SK-N-SH (cell line): Measurements from ENCODE around the gene LAPTM5. TPM values are rescaled to one million over a fixed set of nuclear protein-coding genes. Genes with fewer than 3 reads are reported as not detected.

ENCODE experiments used
- CTCF ChIA-PET: fragments of 300-600, 350-600 bp; formaldehyde crosslinking; extraction: SDS; loops from one replicate; lab custom pipeline; 2021; lab: Yijun Ruan, JAX
- POLR2A ChIA-PET: fragments of 350-600 bp; sonication (Branson Sonifier 250); formaldehyde crosslinking; extraction: SDS; loops from one replicate; lab custom pipeline; 2020; ENCODE audit warnings: antibody characterized with exemption, inconsistent platforms; lab: Yijun Ruan, JAX
- DNase-seq: peaks from one replicate; pipeline ENCODE4 v3.0.0; 2012
- H2AFZ ChIP-seq: fragments of 200-600 bp; sonication (generic); 2 replicates; pipeline ENCODE4 v1.8.1; 2016; ENCODE audit warnings: antibody characterized with exemption, mild to moderate bottlenecking, low read depth
- H3F3A ChIP-seq: fragments of 200-600 bp; sonication (generic); replicated peaks from 2 replicates; pipeline ENCODE3; 2016; ENCODE audit warnings: antibody characterized with exemption, mild to moderate bottlenecking; ENCODE audit not compliant: insufficient read depth
- H3K27ac ChIP-seq, 2 experiments: fragments of 200-500 bp in 1 of 2; fragments of 200-600 bp in 1 of 2; sonication (Bioruptor generic) in 1 of 2; sonication (generic), shearing (Covaris generic) in 1 of 2; 2 replicates each; pipeline versions ENCODE4 v1.5.1 to v1.6.1; 2014 to 2016; ENCODE audit warnings: low read depth in 2 of 2, inconsistent platforms in 1 of 2, low read length in 1 of 2, mild to moderate bottlenecking in 1 of 2, mixed read lengths in 1 of 2
- H3K27me3 ChIP-seq: fragments of 200-600 bp; sonication (generic), shearing (Covaris generic); 2 replicates; pipeline ENCODE4 v1.6.1; 2016; ENCODE audit warnings: mixed run types; ENCODE audit not compliant: insufficient read depth
- H3K36me3 ChIP-seq, 2 experiments: fragments of 200-500 bp in 1 of 2; fragments of 200-600 bp in 1 of 2; sonication (Bioruptor generic) in 1 of 2; sonication (generic) in 1 of 2; replicated peaks in 1 of 2; 2 replicates each; pipeline versions ENCODE3 to v1.5.1; 2014 to 2016; ENCODE audit warnings: low read length in 1 of 2, mild to moderate bottlenecking in 1 of 2; ENCODE audit not compliant: insufficient read depth in 2 of 2, control insufficient read depth in 1 of 2
- H3K4me1 ChIP-seq, 2 experiments: fragments of 200-500 bp in 1 of 2; fragments of 200-600 bp in 1 of 2; sonication (Bioruptor generic) in 1 of 2; sonication (generic), shearing (Covaris generic) in 1 of 2; 2 replicates each; pipeline versions ENCODE4 v1.5.1 to v1.6.1; 2014 to 2016; ENCODE audit warnings: low read depth in 1 of 2, low read length in 1 of 2, mixed run types in 1 of 2; ENCODE audit not compliant: insufficient read depth in 2 of 2, control insufficient read depth in 1 of 2
- H3K4me2 ChIP-seq: fragments of 200-600 bp; sonication (generic), shearing (Covaris generic); 2 replicates; pipeline ENCODE4 v1.6.1; 2017; ENCODE audit warnings: mixed run types
- H3K4me3 ChIP-seq, 2 experiments: fragments of 200-500 bp in 1 of 2; fragments of 200-600 bp in 1 of 2; sonication (Bioruptor generic) in 1 of 2; sonication (generic), shearing (Covaris generic) in 1 of 2; 2 replicates each; pipeline versions ENCODE4 v1.5.1 to v1.8.1; 2014 to 2016; ENCODE audit warnings: low read depth in 2 of 2, inconsistent platforms in 1 of 2, low read length in 1 of 2, mild to moderate bottlenecking in 1 of 2, mixed read lengths in 1 of 2, moderate library complexity in 1 of 2
- H3K79me2 ChIP-seq: fragments of 200-600 bp; sonication (generic); 2 replicates; pipeline ENCODE4 v1.8.1; 2017; ENCODE audit warnings: mild to moderate bottlenecking; ENCODE audit not compliant: insufficient read depth
- H3K9ac ChIP-seq: fragments of 200-600 bp; sonication (generic); 2 replicates; pipeline ENCODE4 v1.6.1; 2017; ENCODE audit warnings: mixed run types
- H3K9me2 ChIP-seq: fragments of 200-600 bp; sonication (generic); 2 replicates; pipeline ENCODE4 v1.6.1; 2017; ENCODE audit warnings: mixed run types
- H3K9me3 ChIP-seq: fragments of 200-600 bp; sonication (generic); 2 replicates; pipeline ENCODE4 v1.6.1; 2017; ENCODE audit warnings: mixed run types, mild to moderate bottlenecking, moderate library complexity
- H4K20me1 ChIP-seq: fragments of 200-600 bp; sonication (generic); 2 replicates; pipeline ENCODE4 v1.6.1; 2017; ENCODE audit warnings: mild to moderate bottlenecking, mixed run types; ENCODE audit not compliant: insufficient read depth
- CHD2 ChIP-seq: fragments of 150-350 bp; IDR thresholded peaks from 2 replicates; pipeline ENCODE4 v1.6.1; 2018; ENCODE audit warnings: low read length; ENCODE audit not compliant: partially characterized antibody
- CTCF ChIP-seq: fragments of 200-600 bp; sonication (generic); IDR thresholded peaks from 2 replicates; pipeline ENCODE4 v1.6.1; 2017; ENCODE audit warnings: antibody characterized with exemption, mild to moderate bottlenecking, moderate library complexity
- EZH2phosphoT487 ChIP-seq: fragments of 200-600 bp; sonication (generic); IDR thresholded peaks from 2 replicates; pipeline ENCODE4 v1.6.1; 2017; ENCODE audit warnings: low read depth, mixed run types, mild to moderate bottlenecking, antibody characterized with exemption, moderate library complexity, borderline replicate concordance
- FOXM1 ChIP-seq: IDR thresholded peaks from 2 replicates; pipeline ENCODE4 v1.4.0; 2012; ENCODE audit warnings: low read depth, mild to moderate bottlenecking
- GABPA ChIP-seq: IDR thresholded peaks from 2 replicates; pipeline ENCODE4 v1.4.0; 2012; ENCODE audit warnings: low read depth, mild to moderate bottlenecking
- GATA2 ChIP-seq: sonication (generic); formaldehyde crosslinking; IDR thresholded peaks from 2 replicates; pipeline ENCODE4 v1.5.0; 2020; ENCODE audit warnings: mild to moderate bottlenecking, missing genetic modification reagents
- MEF2A ChIP-seq: IDR thresholded peaks from 2 replicates; pipeline ENCODE4 v1.4.0; 2012; ENCODE audit warnings: low read depth, borderline replicate concordance
- NFIC ChIP-seq: IDR thresholded peaks from 2 replicates; pipeline ENCODE4 v1.4.0; 2012; ENCODE audit warnings: borderline replicate concordance
- NRF1 ChIP-seq: IDR thresholded peaks from 2 replicates; pipeline ENCODE4 v1.6.1; 2012; ENCODE audit warnings: low read depth, mild to moderate bottlenecking, low read length
- PBX3 ChIP-seq: IDR thresholded peaks from 2 replicates; pipeline ENCODE4; 2012
- POLR2AphosphoS5 ChIP-seq: IDR thresholded peaks from 2 replicates; pipeline ENCODE4 v1.6.1; 2012; ENCODE audit warnings: low read depth, low read length
- RCOR1 ChIP-seq: fragments of 150-350 bp; IDR thresholded peaks from 2 replicates; pipeline ENCODE4 v1.6.1; 2017; ENCODE audit warnings: antibody characterized with exemption, low read length
- RFX5 ChIP-seq: IDR thresholded peaks from 2 replicates; pipeline ENCODE4 v1.6.1; 2012; ENCODE audit warnings: mild to moderate bottlenecking, improper control_type of control experiment, low read length
- RXRA ChIP-seq: IDR thresholded peaks from 2 replicates; pipeline ENCODE4 v1.4.0; 2012; ENCODE audit warnings: low read depth, mild to moderate bottlenecking, borderline replicate concordance
- TCF12 ChIP-seq: IDR thresholded peaks from 2 replicates; pipeline ENCODE4 v1.4.0; 2012
- TEAD4 ChIP-seq: IDR thresholded peaks from 2 replicates; pipeline ENCODE4 v1.4.0; 2012; ENCODE audit warnings: mild to moderate bottlenecking, borderline replicate concordance; ENCODE audit not compliant: insufficient read depth
- ZBTB33 ChIP-seq: IDR thresholded peaks from 2 replicates; pipeline ENCODE4 v1.4.0; 2012; ENCODE audit warnings: low read depth, borderline replicate concordance
- WGBS: methylation state at CpG from one replicate; pipeline ENCODE4 v1.1.6; 2017; ENCODE audit warnings: low lambda C conversion rate; 5-methylcytosine and 5-hydroxymethylcytosine counted together
- polyA plus RNA-seq, 3 experiments: library from polyadenylated mRNA; depleted of rRNA; stranded (reverse); fragments of >200 nt; gene quantifications; 2 replicates each; pipeline ENCODE4 v1.2.3, GENCODE V29; 2012

LAPTM5 gene
- polyA plus RNA-seq, 1 of the 3 experiments (the other 2 are of a cell fraction), result 1.1 TPM

GRCh38 chr1:30771005-30771404 is 13.4 kb upstream of the LAPTM5 start:
- POLR2A ChIA-PET, result no interaction called here
- no peak for TF ChIP-seq CTCF
- TF ChIP-seq RFX5, result no peak
- TF ChIP-seq, all 33 proteins: peak for 0
- Histone ChIP-seq H3K4me1 (peaks cover 0 to 6% of the 10 kb centered on the region in 2 experiments; a peak in 1 of 4 replicates), H3K27me3 (no peaks in the 10 kb centered on the region), H3K9ac (no peak overlapping the region), H3K4me2 (no peak overlapping the region), H3K9me3 (no peaks in the 10 kb centered on the region), H3F3A (no peaks in the 10 kb centered on the region), H3K9me2 (no peaks in the 10 kb centered on the region), H3K79me2 (no peaks in the 10 kb centered on the region), H3K27ac (no peak overlapping the region), H4K20me1 (no peaks in the 10 kb centered on the region), H3K4me3 (no peak overlapping the region), H3K36me3 (no peaks in the 10 kb centered on the region), H2AFZ (no peak overlapping the region)
- CTCF ChIA-PET, result interaction anchor here (1.0 to 3.8 kb wide), 3 partner anchors 31 to 52 kb away, joined by 3 to 25 read pairs (median 5); no protein-coding TSS in a partner anchor
- 85% methylated on average over 6 of the region's 6 CpGs for WGBS
- DNase-seq, result no peak

DNA sequence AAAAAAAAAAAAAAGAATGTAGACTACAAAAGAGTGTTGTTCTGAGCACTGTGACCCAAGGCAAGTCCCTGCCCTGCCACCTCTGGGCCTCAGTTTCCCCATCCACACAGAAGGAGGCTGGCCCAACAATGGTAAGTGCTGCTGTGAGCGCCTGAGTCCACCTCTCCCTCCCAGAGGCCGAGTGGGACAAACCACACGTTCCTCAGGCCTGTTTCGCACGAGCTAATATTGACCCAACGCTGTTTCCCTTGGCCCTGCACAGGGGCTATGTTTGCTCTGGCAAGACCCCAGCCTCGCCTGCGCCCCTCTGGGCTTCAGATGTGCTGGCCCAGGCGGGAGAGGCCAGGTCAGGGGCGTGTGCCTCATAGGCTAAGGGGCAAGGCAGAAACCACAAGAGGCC is 12.6 kb upstream of the LAPTM5 start:
- Histone ChIP-seq H3K4me2 (no peak overlapping the region), H3F3A (no peaks in the 10 kb centered on the region), H3K4me3 (no peak overlapping the region), H3K9me3 (no peaks in the 10 kb centered on the region), H3K27me3 (no peaks in the 10 kb centered on the region), H3K36me3 (no peaks in the 10 kb centered on the region), H3K27ac (no peak overlapping the region), H3K9me2 (no peaks in the 10 kb centered on the region), H3K4me1 (peaks cover 0 to 6% of the 10 kb centered on the region in 2 experiments; a peak in 1 of 4 replicates), H3K79me2 (no peaks in the 10 kb centered on the region), H3K9ac (no peak overlapping the region), H2AFZ (no peak overlapping the region), H4K20me1 (no peaks in the 10 kb centered on the region)
- 78% methylated on average over 10 of the region's 10 CpGs for WGBS
- ChIA-PET CTCF (interaction anchor here (0.6 to 1.0 kb wide), 3 partner anchors 32 to 152 kb away, joined by 3 to 5 read pairs (median 3); no protein-coding TSS in a partner anchor), POLR2A (no interaction called here)
- DNase-seq, result no peak
- no peak for TF ChIP-seq CTCF
- TF ChIP-seq RCOR1, result no peak
- no peak for TF ChIP-seq NRF1
- TF ChIP-seq GABPA, result no peak
- TF ChIP-seq POLR2AphosphoS5, result no peak
- no peak for TF ChIP-seq RFX5
- TF ChIP-seq TEAD4, result no peak
- no peak for TF ChIP-seq NFIC
- TF ChIP-seq TCF12, result no peak
- TF ChIP-seq GATA2 (CRISPR knock-in tag), result no peak
- TF ChIP-seq FOXM1, result no peak
- no peak for TF ChIP-seq PBX3
- TF ChIP-seq ZBTB33, result no peak
- no peak for TF ChIP-seq RXRA
- TF ChIP-seq MEF2A, result no peak
- TF ChIP-seq EZH2phosphoT487, result no peak
- no peak for TF ChIP-seq CHD2
